Activated T-cell treated with anti-CD3 and anti-CD28 coated beads, Interleukin-2, amount 50 U/mL, for 4 hours (primary cell): Measurements from ENCODE around the gene MYZAP. TPM values are rescaled to one million over a fixed set of nuclear protein-coding genes. Genes with fewer than 3 reads are reported as not detected.

Source experiments
- ATAC-seq, 2 donors: fragments of 200-7000 bp; cut with Tn5 transposase; one replicate each; pipeline ENCODE4 v1.10.0; 2021
- DNase-seq: peaks from one replicate; pipeline ENCODE4 v3.0.0-alpha.2; 2020
- H3K27me3 Mint-ChIP-seq: one replicate; pipeline ENCODE4 v1.8.0; 2021; ENCODE audit warnings: low read depth, mixed read lengths
- H3K36me3 Mint-ChIP-seq: one replicate; pipeline ENCODE4 v1.8.0; 2022; ENCODE audit warnings: mixed read lengths; ENCODE audit not compliant: insufficient read depth
- H3K4me1 Mint-ChIP-seq: one replicate; pipeline ENCODE4 v1.8.0; 2021; ENCODE audit warnings: low read depth, mixed read lengths
- H3K4me3 Mint-ChIP-seq: one replicate; pipeline ENCODE4 v1.8.0; 2021; ENCODE audit warnings: mild to moderate bottlenecking, moderate library complexity, mixed read lengths
- H3K9me3 Mint-ChIP-seq: one replicate; pipeline ENCODE4 v1.8.0; 2021; ENCODE audit warnings: mixed read lengths
- total RNA-seq, 3 donors: library from RNA; stranded (reverse); gene quantifications; one replicate each; pipeline ENCODE4 v1.2.1, GENCODE V29; 2021

MYZAP gene
- total RNA-seq, 3 donors from 2014 or later: 0.13 to 0.22 TPM; not detected in 1

GRCh38 chr15:57572468-57572867 lies 19.2 kb upstream of the MYZAP start:
- no peak for ATAC-seq
- Mint-ChIP-seq H3K36me3 (no peaks in the 10 kb centered on the region), H3K27me3 (peaks cover 4% of the 10 kb centered on the region), H3K4me1 (peaks cover 1% of the 10 kb centered on the region), H3K4me3 (no peak overlapping the region), H3K9me3 (no peaks in the 10 kb centered on the region)
- no peak for DNase-seq

GRCh38 chr15:57573151-57573550 lies 18.6 kb upstream of the MYZAP start:
- H3K27me3 Mint-ChIP-seq: peaks cover 4% of the 10 kb centered on the region
- H3K9me3 Mint-ChIP-seq: no peaks in the 10 kb centered on the region
- ATAC-seq (no peak), DNase-seq (no peak)
- no peak overlapping the region for H3K4me3 Mint-ChIP-seq
- no peaks in the 10 kb centered on the region for H3K36me3 Mint-ChIP-seq
- H3K4me1 Mint-ChIP-seq: peaks cover under 1% of the 10 kb centered on the region

- H3K4me1 Mint-ChIP-seq: no peaks in the 10 kb centered on the region
Observed at GRCh38 chr15:57575363-57575762, 16.3 kb upstream of the MYZAP start.

GRCh38 chr15:57578288-57578900 lies 13.3 kb upstream of the MYZAP start:
- Mint-ChIP-seq H3K4me1 (no peaks in the 10 kb centered on the region), H3K4me3 (no peak overlapping the region), H3K9me3 (peaks cover 8% of the 10 kb centered on the region), H3K27me3 (peaks cover 13% of the 10 kb centered on the region), H3K36me3 (peaks cover 5% of the 10 kb centered on the region)
- DNase-seq: no peak
- ATAC-seq: no peak

More at GRCh38 chr15:57575363-57575762, 16.3 kb upstream of the MYZAP start:
- Mint-ChIP-seq H3K36me3 (no peaks in the 10 kb centered on the region), H3K27me3 (peaks cover 6% of the 10 kb centered on the region), H3K9me3 (no peaks in the 10 kb centered on the region), H3K4me3 (no peak overlapping the region)
- no peak for ATAC-seq
- no peak for DNase-seq

- peaks cover 14% of the 10 kb centered on the region for H3K9me3 Mint-ChIP-seq
- no peaks in the 10 kb centered on the region for H3K4me1 Mint-ChIP-seq
- no peak overlapping the region for H3K4me3 Mint-ChIP-seq
- DNase-seq (no peak), ATAC-seq (no peak)
- H3K36me3 Mint-ChIP-seq: peaks cover 6% of the 10 kb centered on the region
- H3K27me3 Mint-ChIP-seq: peaks cover 13% of the 10 kb centered on the region
Observed at GRCh38 chr15:57580428-57580827, 11.3 kb upstream of the MYZAP start.

GRCh38 chr15:57580866-57581265 lies 10.8 kb upstream of the MYZAP start:
- H3K36me3 Mint-ChIP-seq: peaks cover 6% of the 10 kb centered on the region

GRCh38 chr15:57582090-57582489 lies 9.6 kb upstream of the MYZAP start:
- H3K36me3 Mint-ChIP-seq: peaks cover 6% of the 10 kb centered on the region
- no peak for ATAC-seq
- peaks cover 13% of the 10 kb centered on the region for H3K27me3 Mint-ChIP-seq
- peaks cover 9% of the 10 kb centered on the region for H3K4me1 Mint-ChIP-seq
- H3K9me3 Mint-ChIP-seq: peaks cover 14% of the 10 kb centered on the region
- no peak overlapping the region for H3K4me3 Mint-ChIP-seq
- no peak for DNase-seq

More at GRCh38 chr15:57580866-57581265, 10.8 kb upstream of the MYZAP start:
- no peak for DNase-seq
- H3K9me3 Mint-ChIP-seq: peaks cover 14% of the 10 kb centered on the region
- H3K4me3 Mint-ChIP-seq: no peak overlapping the region
- ATAC-seq: no peak
- H3K4me1 Mint-ChIP-seq: no peaks in the 10 kb centered on the region
- peaks cover 13% of the 10 kb centered on the region for H3K27me3 Mint-ChIP-seq

GRCh38 chr15:57583282-57583681 lies 8.4 kb upstream of the MYZAP start:
- Mint-ChIP-seq H3K9me3 (peaks cover 14% of the 10 kb centered on the region), H3K4me3 (no peak overlapping the region), H3K36me3 (peaks cover 6% of the 10 kb centered on the region), H3K4me1 (peaks cover 21% of the 10 kb centered on the region), H3K27me3 (peaks cover 13% of the 10 kb centered on the region)
- DNase-seq: no peak
- ATAC-seq: no peak

GRCh38 chr15:57583720-57584119 lies 8.0 kb upstream of the MYZAP start:
- peaks cover 13% of the 10 kb centered on the region for H3K27me3 Mint-ChIP-seq
- H3K4me3 Mint-ChIP-seq: no peak overlapping the region
- DNase-seq (no peak), ATAC-seq (no peak)
- peaks cover 6% of the 10 kb centered on the region for H3K36me3 Mint-ChIP-seq
- peaks cover 25% of the 10 kb centered on the region for H3K4me1 Mint-ChIP-seq
- H3K9me3 Mint-ChIP-seq: peaks cover 14% of the 10 kb centered on the region

- H3K4me1 Mint-ChIP-seq: peaks cover 38% of the 10 kb centered on the region
- no peak overlapping the region for H3K4me3 Mint-ChIP-seq
- peaks cover 14% of the 10 kb centered on the region for H3K9me3 Mint-ChIP-seq
- no peak for DNase-seq
- ATAC-seq: peak; percentile 51 to 54
- H3K36me3 Mint-ChIP-seq: peaks cover 6% of the 10 kb centered on the region
- peaks cover 23% of the 10 kb centered on the region for H3K27me3 Mint-ChIP-seq
Observed at GRCh38 chr15:57586661-57587424, 4.9 kb upstream of the MYZAP start.

- no peak for ATAC-seq
- DNase-seq: no peak
- Mint-ChIP-seq H3K9me3 (no peaks in the 10 kb centered on the region), H3K4me1 (peaks cover 38% of the 10 kb centered on the region), H3K4me3 (no peak overlapping the region), H3K36me3 (no peaks in the 10 kb centered on the region), H3K27me3 (peaks cover 25% of the 10 kb centered on the region)
Observed at GRCh38 chr15:57589281-57589680, 2.4 kb upstream of the MYZAP start.

- Mint-ChIP-seq H3K27me3 (peaks cover 25% of the 10 kb centered on the region), H3K36me3 (no peaks in the 10 kb centered on the region), H3K4me3 (no peak overlapping the region), H3K9me3 (no peaks in the 10 kb centered on the region), H3K4me1 (peaks cover 38% of the 10 kb centered on the region)
- no peak for ATAC-seq
- DNase-seq: no peak
Observed at GRCh38 chr15:57589754-57590153, 1.9 kb upstream of the MYZAP start.

GRCh38 chr15:57591237-57591821 lies 375 bp upstream of the MYZAP start:
- ATAC-seq (peak; percentile 39 to 53), DNase-seq (no peak)
- peaks cover 25% of the 10 kb centered on the region for H3K27me3 Mint-ChIP-seq
- H3K9me3 Mint-ChIP-seq: no peaks in the 10 kb centered on the region
- peak overlapping the region; percentile 52 for H3K4me3 Mint-ChIP-seq
- no peaks in the 10 kb centered on the region for H3K36me3 Mint-ChIP-seq
- peaks cover 36% of the 10 kb centered on the region for H3K4me1 Mint-ChIP-seq

GRCh38 chr15:57592426-57592825 lies 722 bp downstream of the MYZAP start:
- Mint-ChIP-seq H3K36me3 (no peaks in the 10 kb centered on the region), H3K27me3 (peaks cover 25% of the 10 kb centered on the region), H3K9me3 (no peaks in the 10 kb centered on the region), H3K4me1 (peaks cover 25% of the 10 kb centered on the region), H3K4me3 (peak overlapping the region; percentile 62)
- no peak for ATAC-seq
- DNase-seq: no peak
